Embryonic facial prominence (tissue), 1 donor: ENCODE results near the gene LRIG1.

Experiments used
- DNase-seq: peaks from one replicate; pipeline ENCODE4 v3.0.0-alpha.2; 2016; ENCODE audit errors: extremely low spot score

The LRIG1 gene

DNA sequence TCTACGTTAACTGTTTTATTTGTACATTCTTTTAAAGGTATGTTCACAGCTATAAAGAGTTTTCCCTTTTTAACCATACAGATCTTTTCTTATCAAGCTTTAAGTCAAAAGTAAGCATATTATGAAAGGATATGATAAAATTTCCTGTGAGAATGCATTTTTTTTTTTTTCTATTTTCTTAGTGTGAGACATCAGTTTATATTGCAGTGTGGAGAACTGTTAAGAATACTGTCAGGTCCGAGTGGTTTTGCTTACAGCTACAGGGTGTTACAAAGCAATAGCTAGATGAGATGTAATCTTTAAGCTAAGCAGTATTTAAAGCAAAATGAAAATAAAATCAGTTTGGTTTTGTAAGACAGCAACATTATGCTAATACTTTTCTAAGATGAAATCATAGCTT, 146.8 kb downstream of the LRIG1 start:
- DNase-seq: no peak

DNA sequence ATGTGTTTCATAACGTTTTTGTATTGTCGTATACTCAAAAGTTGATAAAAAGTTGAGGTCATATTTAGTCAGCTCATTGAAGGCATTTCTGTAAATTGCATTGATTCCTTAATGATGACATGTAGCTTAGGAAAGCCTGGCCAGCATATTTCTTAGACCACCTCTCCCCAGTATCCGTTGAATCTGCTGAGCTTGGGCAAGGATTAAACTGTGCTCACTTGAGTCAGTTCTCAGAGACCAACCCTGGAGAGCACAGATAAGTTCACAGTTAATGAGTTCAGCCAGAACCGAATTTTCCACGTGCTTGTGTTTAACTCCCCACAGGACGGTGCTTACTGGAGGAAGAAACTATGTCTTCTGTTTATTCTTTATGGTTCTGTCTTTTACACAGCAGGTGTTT, 147.3 kb downstream of the LRIG1 start:
- no peak for DNase-seq

DNA sequence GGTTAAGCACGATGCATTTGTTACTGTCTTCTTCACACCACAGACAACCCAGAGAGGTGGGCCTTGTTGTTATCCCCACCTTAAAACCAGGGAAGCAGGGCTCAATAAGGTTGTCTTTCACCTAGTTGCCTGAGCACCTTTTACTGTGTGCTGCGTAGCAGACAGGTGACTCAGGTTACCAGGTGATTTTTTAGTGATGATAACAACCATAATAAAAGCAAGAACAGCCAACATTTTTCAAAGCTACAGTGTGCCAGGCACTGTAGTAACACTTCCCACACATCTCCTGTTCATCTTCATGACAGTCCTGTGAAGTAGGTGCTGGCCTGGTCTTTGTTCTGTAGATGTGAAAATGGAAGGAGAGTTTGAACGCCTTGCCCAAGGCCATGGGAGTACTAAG, 147.8 kb downstream of the LRIG1 start:
- no peak for DNase-seq

DNA sequence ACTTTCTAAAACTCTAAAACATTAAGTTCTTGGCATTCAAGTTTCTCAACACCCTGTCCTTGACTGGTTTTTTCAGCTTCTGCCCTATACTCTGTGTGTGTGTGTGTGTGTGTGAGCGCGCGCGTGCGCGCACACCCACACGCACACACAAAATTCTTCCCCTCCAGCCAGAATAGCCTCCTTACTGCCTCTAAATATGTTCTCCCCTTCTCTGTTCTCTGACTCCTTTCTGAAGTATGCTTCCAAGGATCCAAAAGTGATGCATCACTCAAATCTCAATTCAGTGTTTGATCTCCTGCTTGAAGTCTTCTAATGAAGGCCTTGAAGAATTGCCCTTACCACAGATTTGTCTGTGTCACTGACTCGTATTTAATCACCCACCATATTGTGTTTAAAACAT, 150.2 kb downstream of the LRIG1 start:
- DNase-seq: no peak

DNA sequence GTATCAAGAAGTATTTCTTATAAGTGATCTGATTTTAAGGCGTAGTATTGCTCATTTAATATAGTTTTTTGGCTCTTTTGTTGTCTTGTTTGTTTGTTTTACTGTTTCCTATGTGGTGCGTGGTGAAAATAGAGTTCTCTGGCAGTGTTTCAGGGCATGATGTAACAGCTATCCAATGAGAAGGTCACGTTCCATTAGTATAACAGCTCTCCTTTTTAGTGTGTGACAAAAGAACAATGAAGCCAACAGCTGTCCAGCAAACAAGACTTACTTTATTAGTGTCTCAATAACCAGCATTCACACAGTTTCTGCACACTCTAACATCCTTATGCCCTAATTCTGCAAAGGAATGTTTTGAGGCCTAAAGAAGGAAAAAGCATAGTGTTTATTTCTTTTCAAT, 152.1 kb downstream of the LRIG1 start:
- no peak for DNase-seq

DNA sequence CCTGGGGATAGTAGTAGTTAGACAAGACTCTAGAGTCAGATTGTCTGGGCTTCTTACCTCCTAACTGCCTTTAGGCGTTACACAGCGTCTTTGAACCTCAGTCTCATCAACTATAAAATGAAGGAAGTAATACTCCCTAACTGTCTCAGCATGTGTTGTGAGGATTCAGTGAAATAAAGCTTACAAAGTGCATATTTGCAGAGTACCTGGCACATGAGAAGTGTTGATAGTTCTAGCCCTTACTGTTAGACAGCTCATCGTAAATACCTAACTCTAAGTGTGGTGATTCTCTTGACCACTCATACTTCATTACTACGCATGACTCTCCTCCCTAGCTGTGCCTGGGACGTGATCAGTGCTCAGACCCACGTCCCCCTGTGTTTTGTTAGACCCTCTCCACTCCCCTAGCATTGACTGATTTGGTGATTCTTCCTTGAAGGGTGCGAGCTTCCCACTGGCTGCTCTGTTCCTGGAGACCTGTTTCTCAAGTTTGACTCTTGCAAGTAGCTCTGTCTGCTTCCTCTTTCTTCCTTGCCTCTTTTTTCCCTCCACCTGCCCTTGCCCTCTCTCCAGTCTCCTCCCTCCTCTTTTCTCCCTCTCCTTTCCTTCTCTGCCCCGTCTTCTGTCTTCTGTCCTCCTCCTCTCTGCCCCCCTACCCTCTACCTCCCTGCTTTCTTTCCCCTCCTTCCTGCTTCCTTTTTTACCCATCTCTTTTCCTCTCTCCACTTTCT, 155.8 kb downstream of the LRIG1 start:
- DNase-seq: no peak

DNA sequence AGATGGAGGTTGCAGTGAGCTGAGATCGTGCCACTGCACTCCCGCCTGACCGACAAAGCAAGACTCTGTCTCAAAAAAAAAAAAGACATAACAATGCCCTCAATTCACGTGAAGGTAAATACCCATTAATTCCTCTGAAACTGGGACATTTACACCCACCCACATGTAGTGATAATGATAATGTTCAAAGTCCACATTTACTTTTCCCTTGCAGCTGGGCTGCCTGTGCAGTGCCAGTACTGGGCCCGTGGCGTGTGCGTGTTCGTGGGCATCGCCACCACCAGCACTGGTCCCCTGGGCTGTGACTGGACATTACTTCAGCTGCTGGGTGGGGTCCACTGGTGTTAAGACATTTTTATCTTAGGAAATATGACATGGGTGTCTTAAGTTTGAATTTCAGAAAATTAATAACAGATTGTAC, 156.4 kb downstream of the LRIG1 start:
- DNase-seq: no peak

DNA sequence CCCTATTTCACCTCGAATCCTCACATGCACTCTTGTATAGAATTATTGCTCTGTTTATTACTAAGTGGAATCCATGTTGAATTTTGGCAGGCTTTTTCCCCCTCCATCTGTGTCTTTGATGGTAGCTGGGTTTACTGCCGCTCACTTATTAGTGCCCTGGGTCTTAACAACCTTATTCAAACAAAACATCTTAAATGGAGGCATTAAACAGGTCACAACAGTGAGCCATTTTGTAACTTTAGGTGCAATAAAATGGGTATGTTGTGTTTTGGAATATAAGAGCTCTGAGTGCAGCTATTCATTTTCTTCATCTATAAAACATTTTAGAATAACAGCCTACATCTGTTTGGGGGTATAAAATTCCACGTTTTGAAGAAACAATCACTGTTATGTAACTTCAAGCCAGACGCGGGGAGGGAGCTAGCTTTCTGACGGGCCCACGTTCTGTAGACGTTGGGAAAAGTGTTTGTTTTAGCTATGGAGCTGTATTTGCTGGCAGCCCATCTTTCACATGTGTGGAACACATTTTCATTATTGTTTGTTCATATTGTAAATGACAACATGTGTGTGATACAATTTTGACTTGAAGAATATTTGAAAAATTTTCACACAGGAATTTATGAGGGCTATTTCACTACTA, 158.0 kb downstream of the LRIG1 start:
- DNase-seq: peak; percentile 31

DNA sequence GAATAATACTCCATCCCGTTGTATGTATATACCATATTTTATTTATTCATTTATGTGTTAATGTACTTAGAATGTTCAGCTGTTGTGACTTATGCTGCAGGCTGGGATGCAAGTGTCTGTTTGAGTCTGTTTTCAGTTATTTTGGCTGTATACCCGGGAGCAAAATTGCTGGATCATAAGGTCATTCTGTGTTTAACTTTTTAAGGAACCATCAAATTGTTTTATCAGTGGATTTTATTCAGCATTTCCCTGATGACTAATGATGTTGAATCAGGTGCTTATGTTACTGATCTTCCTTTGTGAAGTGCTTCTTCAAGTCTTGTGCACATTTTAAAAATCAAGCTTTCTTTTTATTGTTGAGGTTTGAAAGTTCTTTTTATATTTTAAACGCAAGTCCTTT, 161.9 kb downstream of the LRIG1 start:
- no peak for DNase-seq

DNA sequence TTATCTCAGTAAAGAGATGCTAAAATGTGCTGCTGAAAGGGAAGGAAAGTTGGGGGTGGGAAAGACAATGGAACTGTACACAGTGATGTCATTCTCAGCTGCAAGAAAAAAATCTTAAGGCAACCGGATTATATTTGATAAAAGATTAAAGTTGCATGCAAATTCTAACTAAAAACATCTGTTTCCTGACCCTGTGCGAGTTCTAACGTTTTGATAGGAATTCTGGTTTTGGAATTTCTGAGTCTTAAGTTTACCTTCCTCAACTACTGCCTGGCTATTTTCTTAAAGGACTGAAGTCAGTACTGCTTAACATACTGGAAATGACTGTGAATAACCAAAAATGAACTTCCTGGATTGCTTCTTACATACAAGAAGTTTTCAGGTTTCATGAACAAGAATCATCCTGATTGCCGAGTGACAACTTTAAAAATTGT, 164.5 kb downstream of the LRIG1 start:
- peak; percentile 46 for DNase-seq

DNA sequence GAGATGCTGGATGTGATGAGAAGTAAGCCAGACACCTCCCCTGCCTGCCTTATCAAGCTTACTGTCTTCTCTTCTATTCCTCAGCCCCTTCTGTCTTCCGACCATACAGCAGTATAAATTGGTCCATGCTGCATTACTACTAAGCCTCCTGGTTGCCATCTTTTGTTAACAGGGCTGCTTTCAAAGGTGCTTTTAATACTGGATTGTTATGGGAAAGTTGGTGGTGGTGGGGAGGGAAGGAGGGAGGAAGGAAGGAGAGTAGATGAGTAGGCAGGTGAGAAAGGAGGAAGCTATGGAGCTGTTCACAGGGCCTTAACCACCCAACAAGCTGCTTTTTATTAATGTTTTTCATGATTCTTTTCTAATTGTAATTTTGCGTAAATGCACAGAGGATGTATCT, 165.2 kb downstream of the LRIG1 start:
- no peak for DNase-seq
